ENCODE measurements around the gene THAP12.

DNA sequence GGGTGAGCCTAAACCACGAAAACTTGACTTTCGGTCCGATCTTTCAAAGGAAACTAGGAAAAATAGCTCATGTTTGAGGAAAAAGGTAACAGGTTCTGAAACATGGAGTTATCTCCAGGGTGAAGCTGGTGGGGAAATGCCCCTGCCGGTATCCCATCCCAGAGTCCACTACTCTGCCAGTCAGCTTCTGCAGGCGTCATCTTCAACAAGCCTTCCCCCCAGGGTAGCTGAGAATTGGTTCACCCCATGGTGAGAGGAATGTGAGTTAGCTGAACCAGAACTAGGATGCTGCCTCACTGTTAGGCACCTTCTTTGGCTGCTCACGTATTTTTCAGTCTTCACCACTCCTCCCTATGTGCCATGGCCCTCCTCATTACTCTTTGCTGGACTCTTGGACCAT, 1.3 kb upstream of the THAP12 start:
- TF ChIP-seq CTCF (conservative IDR thresholded peaks at IDR 0.05; ENCODE audit: low read length) (no peak), EZH2phosphoT487 (IDR thresholded peaks at IDR 0.05; ENCODE audit: borderline replicate concordance) (no peak)
